PFSK-1 (cell line): ENCODE data around the gene LITAF.

Source experiments
- POLR2AphosphoS5 ChIP-seq: IDR thresholded peaks from 2 replicates; pipeline ENCODE4 v1.6.1; 2012; ENCODE audit warnings: low read depth, mild to moderate bottlenecking, control low read depth, low read length, moderate library complexity
- REST ChIP-seq, 2 experiments: IDR thresholded peaks; 2 replicates each; pipeline versions ENCODE4 v1.6.1 to v1.8.0; 2011 to 2012; ENCODE audit warnings: low read depth in 2 of 2, low read length in 2 of 2, control low read depth in 1 of 2, inconsistent platforms in 1 of 2, mild to moderate bottlenecking in 1 of 2, moderate library complexity in 1 of 2; ENCODE audit not compliant: insufficient read depth in 1 of 2
- SIN3A ChIP-seq: IDR thresholded peaks from 2 replicates; pipeline ENCODE4 v1.6.1; 2012; ENCODE audit warnings: mild to moderate bottlenecking, low read length, moderate library complexity, borderline replicate concordance; ENCODE audit not compliant: insufficient read depth
- TAF1 ChIP-seq: IDR thresholded peaks from 2 replicates; pipeline ENCODE4 v1.6.1; 2012; ENCODE audit warnings: low read length, control low read depth, borderline replicate concordance; ENCODE audit not compliant: insufficient read depth

- TF ChIP-seq TAF1 (no peak), POLR2AphosphoS5 (no peak), REST (IDR thresholded peaks at IDR 0.05; ENCODE audit: insufficient read depth in 1 of 2, low read depth in 2 of 2, low read length in 2 of 2) (no peak), SIN3A (no peak)
Measured at GRCh38 chr16:11611871-11612664, 25.3 kb upstream of the LITAF start.
